KMS-11 (cell line): ENCODE measurements around the gene LUC7L3.
"Not testable (repeated sequence)": the region's sequence is repeated elsewhere in the genome, so short reads cannot be mapped to it uniquely, and the experiment has no call there.

Experiments
- H2AFZ ChIP-seq: fragments of 200-600 bp; sonication (generic); 2 replicates; pipeline ENCODE4 v1.6.1; 2016; ENCODE audit warnings: antibody characterized with exemption, mixed run types, low read depth
- H3K27ac ChIP-seq: fragments of 200-600 bp; sonication (generic); 2 replicates; pipeline ENCODE4 v1.6.1; 2016; ENCODE audit warnings: mild to moderate bottlenecking, mixed run types
- H3K27me3 ChIP-seq: fragments of 200-600 bp; sonication (generic); 2 replicates; pipeline ENCODE4 v1.6.1; 2017; ENCODE audit warnings: mild to moderate bottlenecking, low read depth, mixed run types, moderate library complexity; ENCODE audit not compliant: insufficient read depth
- H3K36me3 ChIP-seq: fragments of 200-600 bp; sonication (generic); 2 replicates; pipeline ENCODE4 v1.6.1; 2017; ENCODE audit warnings: mild to moderate bottlenecking, mixed run types; ENCODE audit not compliant: insufficient read depth
- H3K4me1 ChIP-seq: fragments of 200-600 bp; sonication (generic); 2 replicates; pipeline ENCODE4 v1.6.1; 2016; ENCODE audit warnings: mild to moderate bottlenecking, low read depth, mixed run types; ENCODE audit not compliant: poor library complexity, severe bottlenecking
- H3K4me2 ChIP-seq: fragments of 200-600 bp; sonication (generic); 2 replicates; pipeline ENCODE4 v1.7.0; 2016; ENCODE audit warnings: mild to moderate bottlenecking, mixed run types
- H3K4me3 ChIP-seq: fragments of 200-600 bp; sonication (generic); IDR thresholded peaks from 2 replicates; pipeline ENCODE4 v1.6.1; 2017; ENCODE audit warnings: low read depth, low read length, mixed read lengths; ENCODE audit not compliant: insufficient read depth
- H3K79me2 ChIP-seq: fragments of 200-600 bp; sonication (generic); 2 replicates; pipeline ENCODE4 v1.6.1; 2016; ENCODE audit warnings: low read depth, mixed run types; ENCODE audit not compliant: insufficient read depth
- H3K9ac ChIP-seq: fragments of 200-600 bp; sonication (generic); 2 replicates; pipeline ENCODE4 v1.6.1; 2016; ENCODE audit warnings: mild to moderate bottlenecking, mixed run types
- H4K20me1 ChIP-seq: fragments of 200-600 bp; sonication (generic); 2 replicates; pipeline ENCODE4 v1.6.1; 2016; ENCODE audit warnings: mild to moderate bottlenecking, mixed run types; ENCODE audit not compliant: insufficient read depth
- TF ChIP-seq, protein P1 (sequence below): fragments of 200-600 bp; sonication (generic); conservative IDR thresholded peaks from 2 replicates; pipeline ENCODE4 v1.6.1; 2017; ENCODE audit warnings: low read depth, mild to moderate bottlenecking, antibody characterized with exemption, low read length, moderate library complexity, mixed read lengths

Gene LUC7L3

DNA sequence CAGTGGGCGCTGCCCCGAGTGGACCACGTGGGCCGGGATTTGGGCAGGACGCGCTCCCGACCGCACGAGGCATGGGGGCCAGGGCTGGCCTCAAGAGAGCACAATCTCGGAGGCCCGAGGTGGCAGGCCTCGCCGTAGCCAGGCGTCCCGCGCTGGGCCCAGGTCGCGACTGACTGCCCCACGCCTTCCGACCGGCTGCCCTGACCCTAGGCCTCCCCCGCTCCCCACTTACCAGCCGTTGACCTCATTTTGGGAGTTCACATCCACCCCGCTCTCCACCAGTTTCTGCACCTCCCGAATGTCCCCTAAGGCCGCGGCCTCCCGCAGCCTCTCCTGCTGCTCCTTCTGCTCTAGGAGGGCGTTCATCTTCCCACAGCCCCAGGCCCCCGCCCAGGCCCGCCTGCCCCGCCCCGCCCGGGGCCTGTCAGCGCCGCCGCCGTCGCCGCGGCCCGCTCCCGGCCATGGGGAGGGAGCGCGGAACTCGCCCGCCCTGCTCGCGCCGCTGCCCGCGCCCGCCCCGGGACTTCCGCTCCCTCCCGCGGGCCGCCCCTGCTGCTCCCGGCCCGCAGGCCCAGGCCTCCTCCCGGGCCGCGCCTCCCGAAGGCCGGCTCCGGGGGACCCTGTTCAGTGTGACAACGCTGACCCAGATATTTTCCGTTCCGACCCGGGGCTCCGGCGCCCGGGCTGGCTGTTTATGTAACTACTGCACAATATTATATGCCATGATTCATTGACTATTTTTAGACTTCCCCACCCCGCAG, 11.9 kb upstream of the LUC7L3 start, which contains the start of gene ANKRD40:
Gene ANKRD40, minus strand, starts transcription at position 626 of the 761 bp plus-strand sequence. Its CDS starts 260 bp downstream, at position 366.
- H3K9ac ChIP-seq, result peak within 1 kb of the TSS; percentile 81
- peaks cover 35% of the 10 kb centered on the region for H3K4me1 ChIP-seq
- peak within 1 kb of the TSS; percentile 97 for H3K4me2 ChIP-seq
- TF ChIP-seq, protein P1, sequence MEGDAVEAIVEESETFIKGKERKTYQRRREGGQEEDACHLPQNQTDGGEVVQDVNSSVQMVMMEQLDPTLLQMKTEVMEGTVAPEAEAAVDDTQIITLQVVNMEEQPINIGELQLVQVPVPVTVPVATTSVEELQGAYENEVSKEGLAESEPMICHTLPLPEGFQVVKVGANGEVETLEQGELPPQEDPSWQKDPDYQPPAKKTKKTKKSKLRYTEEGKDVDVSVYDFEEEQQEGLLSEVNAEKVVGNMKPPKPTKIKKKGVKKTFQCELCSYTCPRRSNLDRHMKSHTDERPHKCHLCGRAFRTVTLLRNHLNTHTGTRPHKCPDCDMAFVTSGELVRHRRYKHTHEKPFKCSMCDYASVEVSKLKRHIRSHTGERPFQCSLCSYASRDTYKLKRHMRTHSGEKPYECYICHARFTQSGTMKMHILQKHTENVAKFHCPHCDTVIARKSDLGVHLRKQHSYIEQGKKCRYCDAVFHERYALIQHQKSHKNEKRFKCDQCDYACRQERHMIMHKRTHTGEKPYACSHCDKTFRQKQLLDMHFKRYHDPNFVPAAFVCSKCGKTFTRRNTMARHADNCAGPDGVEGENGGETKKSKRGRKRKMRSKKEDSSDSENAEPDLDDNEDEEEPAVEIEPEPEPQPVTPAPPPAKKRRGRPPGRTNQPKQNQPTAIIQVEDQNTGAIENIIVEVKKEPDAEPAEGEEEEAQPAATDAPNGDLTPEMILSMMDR, result no peak
- H2AFZ ChIP-seq, result peak within 1 kb of the TSS; percentile 72
- no peaks in the 10 kb centered on the region for H3K36me3 ChIP-seq
- H3K4me3 ChIP-seq, result no peak within 1 kb of the TSS
- peaks cover 52% of the 10 kb centered on the region; the same call in 1 of the 2 replicates for H3K79me2 ChIP-seq
- no peaks in the 10 kb centered on the region; the same call in 1 of the 2 replicates for H3K27me3 ChIP-seq
- H3K27ac ChIP-seq, result peak within 1 kb of the TSS; percentile 85
- no peaks in the 10 kb centered on the region for H4K20me1 ChIP-seq

DNA sequence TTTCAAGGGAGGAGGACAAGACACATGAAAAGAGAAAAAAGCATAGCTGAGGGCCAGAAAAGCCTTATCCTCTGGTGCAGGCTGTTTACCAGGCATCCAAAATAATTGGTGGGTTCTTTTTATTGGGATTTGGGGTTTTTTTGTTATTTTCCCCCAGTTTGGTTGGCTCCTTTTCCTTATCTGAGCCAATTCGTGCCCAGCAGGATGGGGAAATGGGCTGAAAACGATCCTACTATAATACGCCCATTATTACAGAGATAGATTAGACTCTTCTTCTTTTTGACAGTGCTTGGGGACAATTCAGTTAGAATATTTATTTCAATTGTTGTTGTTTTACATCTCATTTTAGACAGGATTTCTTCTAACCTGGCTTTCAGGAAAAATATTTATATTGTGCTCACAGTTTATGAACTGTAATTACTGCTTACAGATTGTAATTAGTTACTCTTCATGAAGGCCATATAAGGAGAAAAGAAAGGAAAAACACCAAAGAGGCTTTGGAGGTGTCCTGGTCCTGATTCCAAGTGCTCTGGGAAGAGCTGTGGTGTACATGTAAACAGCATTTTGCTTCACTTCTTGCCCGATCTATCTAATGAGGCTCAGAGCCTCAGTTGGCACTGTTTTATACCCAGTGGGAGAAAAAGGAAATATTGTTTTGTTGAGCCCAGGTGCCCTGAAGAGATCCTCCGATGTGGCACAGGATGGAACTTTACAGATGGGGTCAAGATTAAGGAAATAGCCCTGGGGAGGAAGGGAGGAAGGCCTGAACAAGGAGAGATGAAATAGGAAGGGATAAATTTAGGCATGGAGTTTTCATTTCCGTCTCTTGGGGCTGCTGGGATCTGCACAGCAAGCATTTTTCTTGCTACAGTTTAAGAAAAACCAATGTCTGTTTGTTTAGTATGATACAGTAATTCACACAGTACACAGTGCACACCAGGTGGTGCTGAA, 11.1 kb upstream of the LUC7L3 start:
- TF ChIP-seq, protein P1, result no peak
- peak overlapping the region; percentile 97 for H3K4me2 ChIP-seq
- peaks cover 35% of the 10 kb centered on the region for H3K4me1 ChIP-seq
- H3K9ac ChIP-seq, result peak overlapping the region; percentile 81
- H4K20me1 ChIP-seq, result no peaks in the 10 kb centered on the region
- H3K4me3 ChIP-seq, result no peak overlapping the region
- H3K27me3 ChIP-seq, result no peaks in the 10 kb centered on the region; the same call in 1 of the 2 replicates
- peak overlapping the region; percentile 85 for H3K27ac ChIP-seq
- H3K36me3 ChIP-seq, result no peaks in the 10 kb centered on the region
- peaks cover 44% of the 10 kb centered on the region; the same call in 1 of the 2 replicates for H3K79me2 ChIP-seq
- H2AFZ ChIP-seq, result peak overlapping the region; percentile 72

- H3K36me3 ChIP-seq, H3K27me3 ChIP-seq, H3K4me3 ChIP-seq, H4K20me1 ChIP-seq: not testable (repeated sequence)
- H3K4me1 ChIP-seq, result peaks cover 35% of the 10 kb centered on the region
- peak overlapping the region; percentile 72 for H2AFZ ChIP-seq
- H3K9ac ChIP-seq, result peak overlapping the region; percentile 81; the same call in 1 of the 2 replicates
- H3K27ac ChIP-seq, result peak overlapping the region; percentile 85
- peak overlapping the region; percentile 97 for H3K4me2 ChIP-seq
- peaks cover 38% of the 10 kb centered on the region; the same call in 1 of the 2 replicates for H3K79me2 ChIP-seq
Measured at GRCh38 chr17:50709053-50709452, 10.3 kb upstream of the LUC7L3 start.

DNA sequence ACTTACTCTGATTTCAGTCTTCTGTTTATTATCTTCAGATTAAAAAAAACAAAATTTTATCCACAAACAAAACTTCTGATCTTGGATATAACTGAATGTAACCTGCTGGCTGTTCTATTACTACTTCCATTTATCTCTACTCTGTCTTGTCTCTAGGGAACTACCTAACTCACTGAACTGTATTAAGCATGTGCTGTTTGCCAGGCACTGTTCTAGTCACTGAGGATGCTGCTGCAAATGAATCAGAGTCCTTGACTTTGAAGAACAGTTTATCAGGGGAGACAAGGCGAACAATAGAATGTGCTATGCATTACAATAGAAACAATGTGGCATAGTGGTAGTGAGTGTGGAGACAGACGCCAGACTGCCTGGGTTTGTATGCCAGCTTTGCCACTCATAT, 9.4 kb upstream of the LUC7L3 start:
- H3K4me3 ChIP-seq, result no peak overlapping the region
- no peaks in the 10 kb centered on the region for H4K20me1 ChIP-seq
- H3K27me3 ChIP-seq, result no peaks in the 10 kb centered on the region; the same call in 1 of the 2 replicates
- peak overlapping the region; percentile 85; the same call in 1 of the 2 replicates for H3K27ac ChIP-seq
- peaks cover 35% of the 10 kb centered on the region for H3K4me1 ChIP-seq
- H2AFZ ChIP-seq, result peak overlapping the region; percentile 72; the same call in 1 of the 2 replicates
- H3K9ac ChIP-seq, result no peak overlapping the region
- H3K4me2 ChIP-seq, result peak overlapping the region; percentile 97; the same call in 1 of the 2 replicates
- peaks cover 36% of the 10 kb centered on the region; the same call in 1 of the 2 replicates for H3K79me2 ChIP-seq
- H3K36me3 ChIP-seq, result no peaks in the 10 kb centered on the region
- TF ChIP-seq, protein P1, result no peak
